Right lobe of liver (tissue), 4 donors: ENCODE measurements around the gene FBRSL1.

Source experiments
- CTCF ChIP-seq, 4 donors: fragments of 200-600 bp in 3 of 4; fragments of 450-650 bp in 1 of 4; IDR thresholded peaks; one replicate each; pipeline versions ENCODE4 v1.5.1 to v1.8.0; 2016 to 2022; ENCODE audit warnings: antibody characterized with exemption in 4 of 4, mild to moderate bottlenecking in 2 of 4
- POLR2A ChIP-seq: fragments of 450-650 bp; IDR thresholded peaks from one replicate; pipeline ENCODE4 v1.6.1; 2017; ENCODE audit warnings: antibody characterized with exemption, mild to moderate bottlenecking
- donor health status: DM: no; HTN: no; CAD: no.
- donor health status: DM: no; HTN: no; CAD: no.
- donor health status: DM: no; HTN: yes; CAD: no.

DNA sequence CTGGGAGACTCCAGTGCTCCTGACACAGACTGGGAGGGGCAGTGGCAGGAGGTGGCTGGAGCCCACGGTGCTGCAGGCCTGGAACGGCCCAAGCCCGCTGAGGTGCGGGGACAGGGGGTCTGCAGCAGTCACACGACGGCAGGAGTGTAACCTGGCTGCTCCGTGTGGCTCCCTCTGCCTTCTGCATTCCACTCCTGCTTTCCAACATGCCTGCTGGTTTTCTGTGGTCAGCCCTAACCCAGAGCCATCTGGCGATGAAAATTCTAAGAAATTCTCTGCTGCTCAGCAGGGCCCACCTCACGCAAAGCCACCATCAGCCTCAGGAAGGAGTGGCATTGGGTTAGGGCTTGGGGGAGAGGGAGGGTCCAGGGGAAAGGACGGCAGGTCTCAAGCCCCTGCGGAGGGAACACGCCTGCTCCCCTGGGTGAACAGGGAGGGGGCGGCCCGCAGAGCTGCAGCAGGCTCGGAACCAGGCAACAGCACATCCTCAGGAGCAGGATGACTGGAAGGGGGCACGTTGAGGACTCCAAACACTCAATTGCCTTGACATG is 5.0 kb upstream of the FBRSL1 start:
- TF ChIP-seq POLR2A (no peak), CTCF (IDR thresholded peaks at IDR 0.05) (no peak)
